ENCODE results near the gene CDT1. TPM values are rescaled to one million over a fixed set of nuclear protein-coding genes. Genes with fewer than 3 reads are reported as not detected.

Gene CDT1
- total RNA-seq, 1 experiment from 2014 or later, result 160 TPM

- POLR2A ChIA-PET, result no interaction called here
- intact Hi-C loops (cut with micrococcal nuclease), result no loop called here
- BruUV-seq (replicated peaks), result no TSS peak
These were observed 16.9 kb downstream of the CDT1 start for GRCh38 chr16:88820385-88821025.

More at GRCh38 chr16:88820385-88821025, 16.9 kb downstream of the CDT1 start:
- ATAC-seq, result no peak
- Histone ChIP-seq H3K79me2 (ENCODE audit: insufficient read depth, low read length) (no peaks in the 10 kb centered on the region), H3K9me3 (ENCODE audit: control insufficient read depth in 1 of 2, insufficient read depth in 1 of 2, low read depth in 1 of 2, low read length in 2 of 2) (no peaks in the 10 kb centered on the region), H3K36me3 (ENCODE audit: control insufficient read depth in 1 of 2, insufficient read depth in 2 of 2, low read length in 2 of 2) (no peaks in the 10 kb centered on the region), H3K27ac (ENCODE audit: low read depth, low read length) (no peak overlapping the region), H3K4me3 (replicated peaks in 1 of 2; ENCODE audit: low read depth in 1 of 2, low read length in 2 of 2) (no peak overlapping the region), H3K9me2 (ENCODE audit: insufficient read depth) (no peaks in the 10 kb centered on the region), H3K9ac (ENCODE audit: low read length) (no peak overlapping the region), H4K20me1 (ENCODE audit: insufficient read depth) (no peaks in the 10 kb centered on the region), H3K4me2 (ENCODE audit: low read length) (no peak overlapping the region), H3K4me1 (ENCODE audit: control insufficient read depth in 1 of 2, insufficient read depth in 2 of 2, low read length in 2 of 2) (peaks cover 0 to 7% of the 10 kb centered on the region in 2 experiments; a peak in 1 of 4 replicates), H2AFZ (ENCODE audit: low read depth, low read length, poor library complexity, severe bottlenecking) (no peak overlapping the region), H3K27me3 (ENCODE audit: insufficient read depth, low read length) (no peaks in the 10 kb centered on the region)
- no peak for TF ChIP-seq SRF (IDR thresholded peaks at IDR 0.05; ENCODE audit: low read depth)
- no peak for TF ChIP-seq FOSL1 (IDR thresholded peaks at IDR 0.05; ENCODE audit: low read depth)
- TF ChIP-seq, protein P1, sequence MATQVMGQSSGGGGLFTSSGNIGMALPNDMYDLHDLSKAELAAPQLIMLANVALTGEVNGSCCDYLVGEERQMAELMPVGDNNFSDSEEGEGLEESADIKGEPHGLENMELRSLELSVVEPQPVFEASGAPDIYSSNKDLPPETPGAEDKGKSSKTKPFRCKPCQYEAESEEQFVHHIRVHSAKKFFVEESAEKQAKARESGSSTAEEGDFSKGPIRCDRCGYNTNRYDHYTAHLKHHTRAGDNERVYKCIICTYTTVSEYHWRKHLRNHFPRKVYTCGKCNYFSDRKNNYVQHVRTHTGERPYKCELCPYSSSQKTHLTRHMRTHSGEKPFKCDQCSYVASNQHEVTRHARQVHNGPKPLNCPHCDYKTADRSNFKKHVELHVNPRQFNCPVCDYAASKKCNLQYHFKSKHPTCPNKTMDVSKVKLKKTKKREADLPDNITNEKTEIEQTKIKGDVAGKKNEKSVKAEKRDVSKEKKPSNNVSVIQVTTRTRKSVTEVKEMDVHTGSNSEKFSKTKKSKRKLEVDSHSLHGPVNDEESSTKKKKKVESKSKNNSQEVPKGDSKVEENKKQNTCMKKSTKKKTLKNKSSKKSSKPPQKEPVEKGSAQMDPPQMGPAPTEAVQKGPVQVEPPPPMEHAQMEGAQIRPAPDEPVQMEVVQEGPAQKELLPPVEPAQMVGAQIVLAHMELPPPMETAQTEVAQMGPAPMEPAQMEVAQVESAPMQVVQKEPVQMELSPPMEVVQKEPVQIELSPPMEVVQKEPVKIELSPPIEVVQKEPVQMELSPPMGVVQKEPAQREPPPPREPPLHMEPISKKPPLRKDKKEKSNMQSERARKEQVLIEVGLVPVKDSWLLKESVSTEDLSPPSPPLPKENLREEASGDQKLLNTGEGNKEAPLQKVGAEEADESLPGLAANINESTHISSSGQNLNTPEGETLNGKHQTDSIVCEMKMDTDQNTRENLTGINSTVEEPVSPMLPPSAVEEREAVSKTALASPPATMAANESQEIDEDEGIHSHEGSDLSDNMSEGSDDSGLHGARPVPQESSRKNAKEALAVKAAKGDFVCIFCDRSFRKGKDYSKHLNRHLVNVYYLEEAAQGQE (IDR thresholded peaks at IDR 0.05; ENCODE audit: low read depth), result no peak
- no peak for TF ChIP-seq ZNF274 (IDR thresholded peaks at IDR 0.05; ENCODE audit: low read depth, low read length)
- TF ChIP-seq, protein P2, sequence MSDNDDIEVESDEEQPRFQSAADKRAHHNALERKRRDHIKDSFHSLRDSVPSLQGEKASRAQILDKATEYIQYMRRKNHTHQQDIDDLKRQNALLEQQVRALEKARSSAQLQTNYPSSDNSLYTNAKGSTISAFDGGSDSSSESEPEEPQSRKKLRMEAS (IDR thresholded peaks at IDR 0.05), result no peak
- TF ChIP-seq JUND (IDR thresholded peaks at IDR 0.05), result no peak
- DNase-seq (ENCODE audit: low read depth, low spot score), result no peak
- ChIA-PET CTCF (no interaction called here), RAD21 (ENCODE audit: low non-redundant PET in 1 of 2, low total read pairs in 2 of 2, uncharacterized antibody in 2 of 2, unreplicated experiment in 2 of 2) (no interaction called here)
